Esophagus squamous epithelium (tissue), 4 donors: ENCODE results near the gene DOCK2.

Experiments
- POLR2A ChIP-seq, 4 donors: fragments of 450-650 bp; IDR thresholded peaks; one replicate each; pipeline ENCODE4 v1.6.1; 2017; ENCODE audit warnings: antibody characterized with exemption in 4 of 4, mild to moderate bottlenecking in 4 of 4, moderate library complexity in 3 of 4
- TF ChIP-seq, protein P1 (sequence below), 6 experiments: fragments of 450-650 bp in 4 of 6; fragments of 200-600 bp in 2 of 6; sonication (generic) in 2 of 6; IDR thresholded peaks; one replicate each; pipeline ENCODE4 v1.5.1; 2016 to 2019; ENCODE audit warnings: antibody characterized with exemption in 6 of 6, mild to moderate bottlenecking in 4 of 6, moderate library complexity in 4 of 6

GRCh38 chr5:169785771-169786618 is 148.9 kb downstream of the DOCK2 start:
- TF ChIP-seq, protein P1, sequence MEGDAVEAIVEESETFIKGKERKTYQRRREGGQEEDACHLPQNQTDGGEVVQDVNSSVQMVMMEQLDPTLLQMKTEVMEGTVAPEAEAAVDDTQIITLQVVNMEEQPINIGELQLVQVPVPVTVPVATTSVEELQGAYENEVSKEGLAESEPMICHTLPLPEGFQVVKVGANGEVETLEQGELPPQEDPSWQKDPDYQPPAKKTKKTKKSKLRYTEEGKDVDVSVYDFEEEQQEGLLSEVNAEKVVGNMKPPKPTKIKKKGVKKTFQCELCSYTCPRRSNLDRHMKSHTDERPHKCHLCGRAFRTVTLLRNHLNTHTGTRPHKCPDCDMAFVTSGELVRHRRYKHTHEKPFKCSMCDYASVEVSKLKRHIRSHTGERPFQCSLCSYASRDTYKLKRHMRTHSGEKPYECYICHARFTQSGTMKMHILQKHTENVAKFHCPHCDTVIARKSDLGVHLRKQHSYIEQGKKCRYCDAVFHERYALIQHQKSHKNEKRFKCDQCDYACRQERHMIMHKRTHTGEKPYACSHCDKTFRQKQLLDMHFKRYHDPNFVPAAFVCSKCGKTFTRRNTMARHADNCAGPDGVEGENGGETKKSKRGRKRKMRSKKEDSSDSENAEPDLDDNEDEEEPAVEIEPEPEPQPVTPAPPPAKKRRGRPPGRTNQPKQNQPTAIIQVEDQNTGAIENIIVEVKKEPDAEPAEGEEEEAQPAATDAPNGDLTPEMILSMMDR (IDR thresholded peaks at IDR 0.05) = no peak
- no peak for TF ChIP-seq POLR2A (IDR thresholded peaks at IDR 0.05)
